Islet of Langerhans (tissue), 1 donor: ENCODE data around the gene EZR.
"Not testable (repeated sequence)": the region's sequence is repeated elsewhere in the genome, so short reads cannot be mapped to it uniquely, and the experiment has no call there.

ENCODE experiments used
- FAIRE-seq: peaks from one replicate; lab custom pipeline; 2011; peaks lifted over from hg19 to GRCh38; lab: Jason Lieb, UNC

EZR gene

GRCh38 chr6:158841358-158841757 lies 22.2 kb upstream of the EZR start:
- no peak for FAIRE-seq

GRCh38 chr6:158840465-158840864 lies 21.3 kb upstream of the EZR start:
- no peak for FAIRE-seq

- no peak for FAIRE-seq
Measured at GRCh38 chr6:158839796-158840195, 20.6 kb upstream of the EZR start.

GRCh38 chr6:158838790-158839189 lies 19.6 kb upstream of the EZR start:
- not testable (repeated sequence) for FAIRE-seq

GRCh38 chr6:158837684-158838625 lies 18.8 kb upstream of the EZR start:
- FAIRE-seq, result no peak

- no peak for FAIRE-seq
Measured at GRCh38 chr6:158836625-158837311, 17.6 kb upstream of the EZR start.

- no peak for FAIRE-seq
Measured at GRCh38 chr6:158835616-158836221, 16.6 kb upstream of the EZR start.

GRCh38 chr6:158834675-158835385 lies 15.7 kb upstream of the EZR start:
- no peak for FAIRE-seq

GRCh38 chr6:158832807-158833206 lies 13.6 kb upstream of the EZR start:
- not testable (repeated sequence) for FAIRE-seq

- FAIRE-seq, result no peak
Measured at GRCh38 chr6:158832026-158832425, 12.9 kb upstream of the EZR start.

- FAIRE-seq, result no peak
Measured at GRCh38 chr6:158831571-158831970, 12.4 kb upstream of the EZR start.

- no peak for FAIRE-seq
Measured at GRCh38 chr6:158830736-158831135, 11.6 kb upstream of the EZR start.

- no peak for FAIRE-seq
Measured at GRCh38 chr6:158828807-158829206, 9.6 kb upstream of the EZR start.

- no peak for FAIRE-seq
Measured at GRCh38 chr6:158826819-158827501, 7.8 kb upstream of the EZR start.

- FAIRE-seq, result no peak
Measured at GRCh38 chr6:158825951-158826306, 6.8 kb upstream of the EZR start.

- FAIRE-seq, result no peak
Measured at GRCh38 chr6:158825038-158825950, 6.1 kb upstream of the EZR start.

GRCh38 chr6:158823616-158824015 lies 4.4 kb upstream of the EZR start:
- FAIRE-seq, result not testable (repeated sequence)

GRCh38 chr6:158819977-158820622 lies 932 bp upstream of the EZR start:
- FAIRE-seq, result no peak

GRCh38 chr6:158818581-158819212 lies 471 bp downstream of the EZR start:
- FAIRE-seq, result no peak
